ENCODE data around the gene BCO2.
"Not testable (repeated sequence)": the region's sequence is repeated elsewhere in the genome, so short reads cannot be mapped to it uniquely, and the experiment has no call there.

BCO2 gene

GRCh38 chr11:112172362-112172994 lies 2.8 kb upstream of the BCO2 start:
- no peak for DNase-seq

GRCh38 chr11:112173152-112173551 lies 2.2 kb upstream of the BCO2 start:
- DNase-seq = no peak

GRCh38 chr11:112175599-112175952 lies 264 bp downstream of the BCO2 start:
- DNase-seq = no peak

GRCh38 chr11:112176077-112176476 lies 765 bp downstream of the BCO2 start:
- DNase-seq = no peak

GRCh38 chr11:112177589-112177988 lies 2.3 kb downstream of the BCO2 start:
- no peak for DNase-seq

- no peak for DNase-seq
These were observed 3.1 kb downstream of the BCO2 start for GRCh38 chr11:112178428-112178827.

DNA sequence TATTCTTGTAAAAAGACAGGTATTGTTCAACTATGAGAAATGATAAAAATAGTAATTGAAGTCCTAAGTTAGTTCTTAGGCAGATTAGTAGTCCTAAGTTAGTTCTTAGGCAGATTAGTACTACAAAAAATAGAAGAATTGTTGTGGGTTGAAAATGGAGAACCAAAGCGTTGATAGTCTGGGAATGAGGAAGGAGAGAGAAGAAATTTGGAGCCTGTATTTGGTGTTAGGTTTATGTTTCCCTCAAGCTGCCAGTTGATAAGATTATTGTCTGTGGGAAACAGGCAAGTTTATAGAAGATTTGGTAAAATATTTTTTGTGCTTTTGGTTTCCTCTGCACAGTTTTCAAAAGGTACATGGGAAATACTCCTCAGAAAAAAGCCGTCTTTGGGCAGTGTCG lies 3.6 kb downstream of the BCO2 start:
- no peak for DNase-seq

DNA sequence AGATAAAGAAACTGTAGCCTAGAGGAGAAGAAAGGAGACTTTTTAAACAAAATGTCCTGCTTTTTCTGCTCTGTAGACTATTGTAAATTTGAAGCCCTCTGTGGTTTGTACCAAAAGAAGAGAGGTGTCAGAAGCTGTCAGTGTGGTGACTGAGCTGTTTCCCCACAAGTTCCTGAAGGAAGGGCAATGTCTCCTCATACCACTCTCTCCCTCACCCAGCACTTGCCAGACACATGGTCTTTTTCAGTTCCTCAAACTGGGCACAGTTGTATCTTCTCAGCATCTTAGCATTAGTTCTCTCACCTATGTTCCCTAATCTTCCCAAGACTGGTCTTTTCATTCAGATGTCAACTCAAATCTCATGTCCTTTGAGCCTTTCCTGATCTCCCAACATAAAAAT lies 4.3 kb downstream of the BCO2 start:
- DNase-seq = no peak

- DNase-seq = no peak
These were observed 7.6 kb downstream of the BCO2 start for GRCh38 chr11:112182867-112183266.

GRCh38 chr11:112185883-112186282 lies 10.6 kb downstream of the BCO2 start:
- no peak for DNase-seq

DNA sequence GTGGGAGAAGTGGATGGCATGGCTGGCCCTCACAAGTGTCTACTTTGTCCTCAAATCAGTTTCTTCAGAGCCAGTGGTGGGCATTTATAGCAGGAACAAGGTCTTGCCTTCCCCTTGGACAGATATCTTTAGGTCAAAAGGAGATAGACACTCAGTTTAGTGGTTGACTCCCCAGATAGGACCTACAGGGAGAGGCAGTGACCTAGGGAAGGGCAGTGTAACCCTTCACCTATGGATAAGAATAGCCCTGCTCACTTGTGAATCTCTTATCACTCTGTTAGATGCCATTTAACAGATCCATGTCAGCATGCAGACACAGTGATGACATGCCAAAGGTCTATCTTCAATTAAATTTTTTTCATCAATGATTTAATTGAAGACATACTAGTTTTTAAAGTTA lies 11.0 kb downstream of the BCO2 start:
- no peak for DNase-seq

DNA sequence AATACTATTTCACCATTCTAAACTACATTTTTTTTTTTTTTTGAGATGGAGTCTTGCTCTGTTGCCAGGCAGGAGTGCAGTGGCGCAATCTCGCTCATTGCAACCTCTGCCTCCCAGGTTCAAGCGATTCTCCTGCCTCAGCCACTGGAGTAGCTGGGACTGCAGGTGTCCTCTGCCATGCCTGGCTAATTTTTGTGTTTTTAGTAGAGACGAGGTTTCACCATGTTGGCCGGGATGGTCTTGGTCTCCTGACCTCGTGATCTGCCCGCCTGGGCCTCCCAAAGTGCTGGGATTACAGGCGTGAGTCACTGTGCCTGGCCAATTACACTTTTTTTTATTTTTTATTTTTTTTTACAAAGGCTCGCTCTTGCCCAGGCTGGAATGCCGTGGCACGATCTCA lies 19.8 kb downstream of the BCO2 start:
- DNase-seq = not testable (repeated sequence)

GRCh38 chr11:112195951-112196351 lies 20.6 kb downstream of the BCO2 start:
- no peak for DNase-seq

DNA sequence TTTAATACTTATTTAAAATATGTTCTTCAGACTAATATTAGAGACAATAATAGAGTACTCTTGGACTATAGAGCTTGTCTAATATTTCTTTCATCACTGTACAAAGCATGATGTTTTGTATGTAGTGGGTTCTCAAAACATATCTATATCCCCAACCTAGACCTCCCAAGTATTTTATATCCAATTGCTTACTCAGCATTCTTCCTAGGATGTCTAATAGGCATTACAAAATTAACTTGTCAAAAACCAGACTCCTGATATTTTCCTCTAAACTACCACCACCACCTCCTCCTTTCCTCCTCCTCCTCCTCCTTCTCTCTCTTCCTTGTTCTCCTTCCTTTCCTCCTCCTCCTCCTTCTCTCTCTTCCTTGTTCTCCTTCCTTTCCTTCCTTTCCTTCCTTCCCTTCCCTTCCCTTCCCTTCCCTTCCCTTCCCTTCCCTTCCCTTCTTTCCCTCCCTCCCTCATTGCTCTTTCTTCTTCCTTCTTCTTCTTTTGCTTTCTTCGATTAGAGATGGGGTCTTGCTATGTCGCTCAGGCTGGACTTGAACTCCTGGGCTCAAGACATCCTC lies 21.3 kb downstream of the BCO2 start:
- no peak for DNase-seq

DNA sequence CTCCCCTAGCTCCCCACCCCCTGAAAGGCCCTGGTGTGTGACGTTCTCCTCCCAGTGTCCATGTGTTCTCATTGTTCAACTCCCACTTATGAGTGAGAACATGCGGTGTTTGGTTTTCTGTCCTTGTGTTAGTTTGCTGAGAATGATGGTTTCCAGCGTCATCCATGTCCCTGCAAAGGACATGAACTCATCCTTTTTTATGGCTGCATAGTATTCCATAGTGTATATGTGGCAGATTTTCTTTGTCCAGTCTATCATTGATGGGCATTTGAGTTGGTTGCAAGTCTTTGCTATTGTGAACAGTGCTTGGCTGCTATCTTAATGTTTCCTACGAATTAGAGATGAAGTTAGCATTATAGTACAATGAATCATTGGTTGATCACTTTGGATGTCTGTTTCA lies 23.8 kb downstream of the BCO2 start:
- not testable (repeated sequence) for DNase-seq

- no peak for DNase-seq
These were observed 24.9 kb downstream of the BCO2 start for GRCh38 chr11:112200252-112200651.

DNA sequence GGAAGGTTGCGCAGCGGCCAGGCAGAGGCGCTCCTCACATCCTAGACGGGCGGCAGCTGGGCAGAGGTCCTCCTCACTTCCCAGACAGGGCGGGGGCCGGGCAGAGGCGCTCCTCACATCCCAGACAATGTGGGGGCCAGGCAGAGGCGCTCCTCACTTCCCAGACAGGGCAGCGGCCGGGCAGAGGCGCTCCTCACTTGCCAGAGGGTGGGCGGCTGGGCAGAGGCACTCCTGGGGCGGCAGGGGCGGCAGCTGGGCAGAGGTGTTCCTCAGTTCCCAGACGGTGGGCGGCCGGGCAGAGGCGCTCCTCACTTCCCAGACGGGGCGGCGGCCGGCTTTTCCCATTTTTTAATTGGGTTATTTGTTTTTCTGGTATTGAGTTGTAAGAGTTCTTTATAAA lies 30.8 kb downstream of the BCO2 start:
- no peak for DNase-seq

DNA sequence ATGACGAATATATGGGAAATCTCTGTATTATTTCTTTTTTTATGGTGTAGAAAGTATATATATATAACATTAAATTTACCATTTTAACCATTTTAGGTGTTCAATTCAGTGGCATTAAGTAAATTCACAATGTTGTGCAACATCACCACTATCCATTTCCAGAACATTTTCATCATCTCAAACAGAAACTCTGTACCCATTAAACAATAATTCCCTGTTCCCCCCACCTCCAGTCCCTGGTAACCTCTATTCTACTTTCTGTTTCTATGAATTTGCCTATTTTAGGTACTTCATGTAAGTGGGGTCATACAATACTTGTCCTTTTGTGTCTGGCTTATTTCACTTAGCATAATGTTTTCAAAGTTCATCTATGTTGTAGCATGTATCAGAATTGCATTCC lies 35.6 kb downstream of the BCO2 start:
- no peak for DNase-seq

GRCh38 chr11:112211536-112211935 lies 36.2 kb downstream of the BCO2 start:
- DNase-seq = no peak

DNA sequence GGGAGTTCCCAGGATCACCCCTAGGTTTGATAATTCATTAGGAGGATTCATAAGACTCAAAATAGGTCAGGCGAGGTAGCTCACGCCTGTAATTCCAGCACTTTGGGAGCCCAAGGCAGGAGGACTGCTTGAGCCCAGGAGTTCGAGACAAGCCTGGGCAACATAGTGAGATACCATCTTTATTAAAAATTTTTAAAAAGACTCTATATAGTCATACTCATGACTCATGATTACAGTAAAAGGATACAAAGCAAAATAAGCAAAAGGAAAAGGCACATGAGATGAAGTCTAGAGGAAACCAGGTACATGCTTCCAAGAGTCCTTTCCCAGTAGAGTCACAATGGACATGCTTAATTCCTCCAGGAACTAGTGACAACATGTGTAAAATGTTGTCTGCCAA lies 37.0 kb downstream of the BCO2 start:
- DNase-seq = no peak

GRCh38 chr11:112212710-112213109 lies 37.4 kb downstream of the BCO2 start:
- no peak for DNase-seq

DNA sequence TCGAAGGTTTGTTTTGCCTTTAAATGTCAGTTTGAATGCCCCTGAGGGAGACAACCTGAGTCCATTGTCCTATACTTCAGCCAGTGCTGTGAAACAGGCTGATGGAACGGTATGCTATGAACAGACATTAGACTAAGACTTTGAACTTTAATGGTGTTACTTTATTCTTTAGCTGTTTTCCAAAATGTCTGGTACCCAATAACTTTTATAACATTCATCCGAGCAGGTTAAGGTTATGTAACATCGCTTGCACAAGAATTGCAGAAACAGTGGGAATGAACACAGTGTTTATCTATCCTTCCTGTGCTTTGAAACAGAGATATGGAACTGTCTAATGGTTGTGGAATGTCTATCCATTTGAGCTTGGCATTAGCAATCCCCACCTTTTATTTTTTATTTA lies 38.4 kb downstream of the BCO2 start:
- no peak for DNase-seq

GRCh38 chr11:112215621-112216020 lies 40.3 kb downstream of the BCO2 start:
- DNase-seq = no peak

DNA sequence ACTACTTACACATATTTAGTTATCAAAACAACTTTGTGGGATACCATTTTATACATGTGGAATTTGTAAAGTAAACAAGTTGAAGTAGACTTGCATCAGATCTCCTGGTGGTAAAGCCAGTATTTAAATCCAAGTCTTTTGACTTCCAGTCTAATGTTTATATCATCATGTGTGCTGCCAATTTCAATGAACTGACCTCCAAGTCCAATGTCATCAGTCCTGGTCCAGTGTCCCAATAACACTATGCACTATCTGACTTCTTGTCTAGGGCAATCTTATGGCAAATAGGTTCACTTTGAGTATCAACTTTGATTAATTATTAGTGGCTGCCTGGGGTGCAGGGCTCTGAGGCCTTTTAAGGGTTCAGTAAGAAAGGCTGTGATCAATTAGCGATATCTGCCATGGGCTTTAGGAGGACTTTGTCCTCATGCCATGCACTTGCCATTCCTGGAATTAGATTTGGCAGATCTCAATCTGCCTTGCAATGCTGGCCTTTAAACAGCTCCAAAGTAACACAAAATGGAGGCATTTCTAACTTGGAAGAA lies 41.3 kb downstream of the BCO2 start:
- DNase-seq = no peak

Measured in NCI-H69 (cell line).